Activated T-helper 9 cell treated with anti-CD3 and anti-CD28 coated beads, Interleukin-2, amount 50 U/mL, for 16 hours (primary cell): ENCODE measurements around the gene WDR64.

Source experiments
- DNase-seq: peaks from one replicate; pipeline ENCODE4 v3.0.0-alpha.2; 2020; ENCODE audit warnings: low read depth

Gene WDR64

DNA sequence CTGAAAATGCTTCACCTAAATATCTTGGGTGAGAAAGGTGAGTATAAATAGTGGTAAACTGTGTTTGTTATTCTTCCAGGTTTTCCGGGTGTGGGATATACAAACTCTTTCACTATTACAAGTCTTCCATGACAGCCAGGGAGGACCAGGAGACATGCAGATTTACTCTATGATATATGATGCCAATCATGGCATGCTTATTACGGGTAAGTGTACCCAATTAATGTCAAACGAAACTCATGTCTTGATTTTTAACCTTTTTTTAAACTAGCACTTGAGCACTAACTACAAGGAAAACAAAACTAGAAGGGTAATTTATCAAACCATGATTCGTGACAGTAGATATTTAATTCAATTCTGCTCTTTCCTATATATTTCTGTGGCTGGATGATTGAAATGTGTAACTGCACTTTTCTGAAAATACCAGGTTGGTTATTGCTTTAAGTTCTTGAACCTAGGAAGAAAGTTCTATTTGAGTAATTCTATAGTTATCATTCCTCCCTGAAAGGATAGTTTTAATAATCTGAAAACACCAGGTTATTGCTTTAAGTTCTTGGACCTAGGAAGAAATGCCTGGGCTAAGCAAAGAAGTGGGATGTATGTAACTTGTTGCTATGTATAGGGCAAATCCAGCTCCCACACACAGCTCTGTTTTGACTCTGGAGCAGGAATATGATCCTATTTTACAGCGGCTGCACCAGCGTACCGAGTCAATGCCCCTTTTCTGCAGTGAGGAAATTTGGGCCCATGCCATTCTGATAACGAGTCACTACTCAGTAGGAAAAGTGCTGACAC is 86.4 kb downstream of the WDR64 start:
- no peak for DNase-seq

DNA sequence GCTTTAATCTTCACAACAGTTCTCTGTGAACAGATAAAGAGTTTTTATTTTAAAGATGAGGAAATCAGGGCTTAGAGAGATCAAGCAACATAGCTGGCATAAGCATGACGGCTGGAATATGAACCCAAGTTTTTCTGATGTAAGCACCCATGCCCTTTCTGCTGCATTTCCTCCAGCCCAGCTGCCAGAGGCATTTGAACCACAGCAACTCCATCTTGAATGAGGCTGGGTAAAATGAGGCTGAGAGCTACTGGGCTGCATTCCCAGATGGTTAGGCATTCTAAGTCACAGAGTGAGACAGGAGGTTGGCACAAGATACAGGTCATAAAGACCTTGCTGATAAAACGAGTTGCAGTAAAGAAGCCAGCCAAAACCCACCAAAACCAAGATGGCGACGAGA is 90.0 kb downstream of the WDR64 start:
- no peak for DNase-seq

- no peak for DNase-seq
These were observed 92.5 kb downstream of the WDR64 start for GRCh38 chr1:241744591-241744990.

- no peak for DNase-seq
These were observed 95.9 kb downstream of the WDR64 start for GRCh38 chr1:241747992-241748391.

GRCh38 chr1:241749041-241749944 is 97.2 kb downstream of the WDR64 start:
- DNase-seq: no peak

DNA sequence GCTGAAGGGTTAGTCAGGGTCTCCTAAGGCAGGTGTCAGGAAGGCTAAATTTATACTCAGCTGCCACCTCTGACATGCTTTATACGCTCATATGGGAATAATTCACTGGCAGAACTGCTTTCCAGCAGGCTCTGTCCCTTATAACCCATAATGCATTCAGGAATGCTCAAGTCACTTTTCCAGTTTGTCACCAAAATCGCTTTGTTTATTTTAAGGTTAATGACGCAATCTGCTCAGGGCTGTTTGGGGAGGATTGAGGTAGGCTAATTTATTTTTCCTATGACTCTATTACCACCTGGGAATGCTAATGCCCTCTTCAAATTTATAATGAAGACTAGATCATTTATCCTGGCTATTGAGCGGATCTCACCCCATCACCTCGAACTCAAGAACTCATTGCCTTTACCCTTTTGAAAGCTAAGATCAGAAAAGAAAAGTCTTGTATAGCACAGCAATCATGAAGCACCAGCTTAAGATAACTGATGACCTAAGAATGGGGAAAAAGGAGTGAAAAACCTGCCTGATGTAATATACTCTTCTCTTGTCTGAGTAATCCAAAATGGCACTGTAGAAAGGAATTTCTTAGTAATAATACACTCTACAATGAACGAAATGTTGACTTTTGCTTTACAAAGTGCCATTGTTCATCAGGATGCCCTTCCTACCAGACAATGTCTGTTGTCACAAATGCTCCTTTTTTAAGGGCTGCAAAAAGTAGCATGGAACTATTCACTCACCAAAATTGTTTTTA is 98.0 kb downstream of the WDR64 start:
- no peak for DNase-seq

DNA sequence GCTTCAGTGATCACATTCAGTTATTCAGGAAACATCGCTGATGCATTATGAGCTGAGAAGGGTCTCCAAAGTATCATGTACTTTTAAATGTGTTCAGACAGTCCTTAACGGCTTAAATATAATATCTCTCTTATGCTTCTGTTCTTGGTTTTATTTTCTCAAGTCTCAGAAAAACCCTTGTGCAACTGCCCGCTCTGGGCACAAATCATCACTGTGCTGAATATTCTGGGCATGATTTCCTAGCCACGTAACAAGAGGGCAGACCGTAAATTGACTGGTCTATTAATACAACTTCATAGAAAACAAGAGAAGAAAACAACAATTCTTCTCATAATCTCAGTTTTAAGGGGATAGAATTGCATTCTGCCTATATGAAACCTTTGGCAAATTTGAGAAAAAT is 99.4 kb downstream of the WDR64 start:
- DNase-seq: no peak

GRCh38 chr1:241762713-241763339 is 110.7 kb downstream of the WDR64 start:
- no peak for DNase-seq

DNA sequence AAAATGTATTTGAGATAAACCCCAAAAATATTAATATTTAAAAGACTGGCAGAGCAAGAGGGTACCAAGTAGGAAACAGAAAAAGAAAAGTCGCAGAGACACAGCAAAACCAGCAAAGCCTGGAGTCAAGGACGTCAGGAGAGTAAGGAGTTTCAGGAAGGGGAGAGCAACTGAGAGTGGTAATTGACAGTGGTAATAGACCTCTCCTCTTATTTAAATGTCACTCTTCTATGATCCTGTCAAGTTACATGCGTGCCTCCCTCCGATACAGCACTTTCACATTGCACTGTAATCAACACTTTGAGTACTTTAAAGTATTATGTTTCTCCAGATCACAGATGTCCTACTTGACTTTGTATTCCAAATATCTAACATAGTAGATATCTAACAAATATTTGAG is 113.3 kb downstream of the WDR64 start:
- DNase-seq: no peak

GRCh38 chr1:241767737-241768136 is 115.7 kb downstream of the WDR64 start:
- no peak for DNase-seq

DNA sequence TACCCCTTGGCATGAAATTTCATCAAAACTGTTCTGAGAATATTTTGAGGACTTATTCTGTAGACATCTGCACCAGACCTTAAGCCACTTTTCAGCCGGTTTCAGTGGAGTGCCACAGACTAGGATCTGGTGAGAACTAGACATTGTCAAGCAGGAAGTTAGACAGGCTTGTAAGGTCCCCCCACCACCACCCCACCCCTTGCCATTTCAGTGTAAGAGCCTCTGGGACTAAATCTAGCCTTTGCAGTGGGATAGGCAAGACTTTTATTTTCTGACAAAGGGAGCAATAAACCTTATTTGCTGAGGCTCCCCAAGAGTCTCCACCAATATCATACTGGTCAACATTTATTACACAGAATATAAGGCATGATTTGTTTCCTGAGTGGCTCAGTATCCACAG is 118.0 kb downstream of the WDR64 start:
- no peak for DNase-seq

GRCh38 chr1:241771117-241771516 is 119.0 kb downstream of the WDR64 start:
- DNase-seq: no peak

DNA sequence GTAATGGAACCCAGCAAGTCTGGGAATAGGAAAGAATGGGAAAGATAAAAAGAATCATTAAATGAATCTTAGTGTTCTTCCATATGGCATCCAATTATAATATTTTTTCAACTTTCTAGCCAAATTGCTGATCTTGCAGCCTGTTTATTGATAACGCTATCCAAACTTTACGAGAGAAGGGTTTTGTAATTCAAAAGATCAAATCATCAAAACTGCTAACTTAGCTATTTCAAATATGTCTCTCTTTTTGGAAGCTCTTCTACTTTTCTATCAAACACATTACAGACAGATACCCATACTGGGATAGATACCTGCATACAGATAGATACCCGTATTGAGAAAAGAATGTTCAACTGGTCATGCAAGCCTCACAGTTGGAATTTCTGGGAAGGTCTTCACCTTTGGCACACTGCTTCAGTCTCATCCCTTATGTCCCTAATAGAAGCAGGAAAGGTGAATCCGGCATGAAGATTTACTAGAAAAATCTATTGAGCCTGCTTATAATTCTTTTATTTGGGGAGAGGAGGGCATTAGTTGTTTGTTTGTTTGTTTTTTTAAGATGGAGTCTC is 120.9 kb downstream of the WDR64 start:
- no peak for DNase-seq

DNA sequence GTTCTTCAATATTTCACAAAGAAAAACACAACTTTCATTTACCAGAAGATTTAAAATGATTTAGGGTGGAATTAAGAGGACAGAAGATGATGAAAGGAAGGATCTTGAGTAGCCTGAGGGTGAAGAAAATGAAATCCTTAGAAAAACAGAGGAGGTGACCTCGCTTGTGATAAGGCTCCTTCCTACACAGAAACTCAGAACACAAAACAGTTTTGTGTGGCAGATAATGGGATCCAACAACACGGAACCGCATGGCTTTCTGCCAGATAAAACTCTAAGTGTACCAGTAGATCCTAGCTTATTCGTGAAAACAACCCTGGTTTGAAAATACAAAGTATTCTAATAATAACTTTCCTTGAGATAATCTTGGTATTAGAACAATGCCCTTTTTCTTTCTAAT is 121.9 kb downstream of the WDR64 start:
- no peak for DNase-seq

DNA sequence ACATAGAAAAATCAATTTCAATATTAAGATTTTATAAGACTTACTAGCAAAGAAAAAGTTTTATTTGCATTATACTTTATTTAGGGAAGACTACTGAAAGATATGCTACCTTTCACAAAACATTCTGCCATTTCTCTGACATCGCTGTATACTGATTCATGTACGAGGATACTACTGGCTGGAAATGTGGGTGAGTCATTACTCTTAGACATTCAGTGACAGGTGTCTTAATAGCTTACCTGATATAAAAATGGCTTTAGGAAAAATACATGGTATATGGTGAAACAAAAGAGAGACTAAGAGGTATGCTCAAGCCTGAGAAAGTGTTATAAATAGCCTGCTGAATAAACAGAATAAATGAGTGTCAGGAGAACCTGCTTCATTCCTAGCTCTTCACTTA is 122.9 kb downstream of the WDR64 start:
- no peak for DNase-seq

DNA sequence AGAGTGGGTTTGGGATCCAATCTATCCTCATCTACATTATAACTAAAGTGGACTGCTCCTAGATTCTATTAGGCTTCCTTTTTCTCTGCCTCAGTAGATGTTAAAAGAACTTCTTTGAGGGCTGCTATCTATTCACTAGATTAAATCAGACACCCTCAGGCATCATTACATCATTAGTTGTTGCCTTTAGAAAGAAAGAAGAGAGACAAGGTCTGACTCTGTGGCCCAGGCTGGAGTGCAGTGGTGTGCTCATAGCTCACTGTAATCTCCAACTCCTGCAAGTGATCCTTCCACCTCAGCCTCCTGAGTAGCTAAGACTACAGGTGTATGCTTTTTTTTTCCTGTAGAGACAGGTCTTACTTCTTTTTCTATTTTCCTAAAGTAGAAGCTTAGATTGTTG is 124.8 kb downstream of the WDR64 start:
- no peak for DNase-seq

DNA sequence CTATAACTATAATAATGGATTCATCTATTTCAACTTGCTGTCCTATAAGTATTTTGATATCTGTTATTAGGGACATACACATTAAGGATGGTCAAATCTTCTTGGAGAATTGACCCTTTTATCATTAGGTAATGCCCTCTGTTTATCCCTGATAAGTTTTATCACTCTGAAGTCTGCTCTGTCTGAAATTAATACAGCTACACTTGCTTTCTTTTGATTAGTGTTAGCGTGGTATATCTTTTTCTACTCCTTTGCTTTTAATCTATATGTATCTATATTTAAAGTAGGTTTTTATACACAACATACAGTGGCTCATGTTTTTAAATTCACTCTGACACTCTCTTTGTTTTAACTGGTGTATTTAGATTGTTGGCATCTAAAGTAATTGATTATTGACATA is 126.0 kb downstream of the WDR64 start:
- no peak for DNase-seq

DNA sequence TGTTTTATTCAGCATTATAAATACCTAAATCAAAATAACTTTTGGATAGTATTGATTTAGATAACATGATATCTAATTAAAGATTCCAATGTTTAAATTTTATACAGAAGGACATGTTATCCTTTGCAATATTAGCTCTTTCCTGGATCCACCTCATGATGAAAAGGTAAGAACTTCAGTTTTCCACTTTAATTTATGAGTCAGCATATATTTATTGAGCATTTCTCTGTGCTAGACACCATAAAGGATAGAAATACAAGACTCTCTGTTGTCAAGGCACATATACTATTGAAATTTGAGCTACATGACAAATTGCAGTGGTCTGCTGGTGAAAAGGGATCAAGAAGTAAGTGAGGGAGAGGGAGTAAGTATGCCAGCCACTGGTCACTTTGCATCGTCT is 127.8 kb downstream of the WDR64 start:
- DNase-seq: no peak

- no peak for DNase-seq
These were observed 130.3 kb downstream of the WDR64 start for GRCh38 chr1:241782396-241782795.

- DNase-seq: no peak
These were observed 135.6 kb downstream of the WDR64 start for GRCh38 chr1:241787691-241788090.

- DNase-seq: no peak
These were observed 137.0 kb downstream of the WDR64 start for GRCh38 chr1:241789061-241789460.

DNA sequence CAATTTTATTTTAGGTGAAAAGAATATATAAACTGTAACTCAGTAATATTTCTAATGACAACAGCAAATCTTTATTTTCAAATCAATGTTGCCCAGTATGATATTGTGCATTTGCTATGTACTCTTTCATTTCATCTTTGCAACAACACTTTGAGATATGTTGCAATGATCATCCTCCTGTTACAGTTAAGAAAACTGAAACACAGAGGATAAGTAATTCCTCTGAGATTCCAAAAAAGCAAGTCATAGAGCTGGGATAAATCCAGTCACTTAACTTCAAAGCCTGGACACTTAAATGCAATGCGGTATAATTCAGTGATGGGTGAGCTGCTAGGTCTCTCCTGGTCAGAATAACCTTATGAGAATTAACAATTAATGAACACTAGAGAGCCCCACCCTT is 147.3 kb downstream of the WDR64 start:
- DNase-seq: no peak
